ENCODE data around the gene FOXJ2.
A peak's percentile ranks its signal among the peaks of the same experiment; 100 is the strongest.
"Not testable (repeated sequence)": the region's sequence is repeated elsewhere in the genome, so short reads cannot be mapped to it uniquely, and the experiment has no call there.

Gene FOXJ2

DNA sequence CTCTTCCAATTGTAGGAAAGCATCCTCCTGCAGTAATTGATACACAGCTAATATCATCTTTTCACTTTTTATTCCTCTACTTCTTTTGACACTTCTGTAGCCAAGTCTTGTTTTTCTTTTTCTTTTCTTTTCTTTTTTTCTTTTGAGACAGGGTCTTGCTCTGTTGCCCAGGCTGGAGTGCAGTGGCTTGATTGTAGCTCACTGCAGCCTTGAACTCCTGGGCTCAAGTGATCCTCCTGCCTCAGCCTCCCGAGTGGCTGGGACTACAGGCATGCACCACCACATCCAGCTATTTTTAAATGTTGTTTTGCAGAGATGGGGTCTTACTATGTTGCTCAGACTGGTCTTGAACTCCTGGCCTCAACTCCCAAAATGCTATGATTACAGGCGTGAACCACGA is 39.3 kb downstream of the FOXJ2 start:
- DNase-seq, result not testable (repeated sequence)

GRCh38 chr12:8075935-8076334 is 43.4 kb downstream of the FOXJ2 start:
- no peak for DNase-seq

GRCh38 chr12:8076366-8076765 is 43.9 kb downstream of the FOXJ2 start:
- no peak for DNase-seq

- peak; percentile 34 for DNase-seq
Observed at GRCh38 chr12:8077207-8077606, 44.7 kb downstream of the FOXJ2 start.

DNA sequence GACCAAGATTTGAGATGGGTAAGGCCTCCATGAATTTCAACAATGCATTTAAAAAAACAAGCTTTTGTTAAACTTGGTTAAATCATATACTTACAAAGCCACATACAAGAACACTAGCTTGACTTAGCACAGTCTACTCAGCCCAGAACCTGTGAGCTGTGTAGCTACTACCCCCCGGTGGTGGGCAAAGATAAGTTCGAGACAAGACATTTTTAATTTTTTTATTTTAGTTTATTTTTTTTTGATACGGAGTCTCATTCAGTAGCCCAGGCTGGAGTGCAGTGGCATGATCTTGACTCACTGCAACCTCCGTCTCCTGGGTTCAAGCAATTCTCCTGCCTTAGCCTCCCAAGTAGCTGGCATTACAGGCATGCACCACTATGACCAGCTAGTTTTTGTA is 45.9 kb downstream of the FOXJ2 start:
- DNase-seq, result peak; percentile 22

DNA sequence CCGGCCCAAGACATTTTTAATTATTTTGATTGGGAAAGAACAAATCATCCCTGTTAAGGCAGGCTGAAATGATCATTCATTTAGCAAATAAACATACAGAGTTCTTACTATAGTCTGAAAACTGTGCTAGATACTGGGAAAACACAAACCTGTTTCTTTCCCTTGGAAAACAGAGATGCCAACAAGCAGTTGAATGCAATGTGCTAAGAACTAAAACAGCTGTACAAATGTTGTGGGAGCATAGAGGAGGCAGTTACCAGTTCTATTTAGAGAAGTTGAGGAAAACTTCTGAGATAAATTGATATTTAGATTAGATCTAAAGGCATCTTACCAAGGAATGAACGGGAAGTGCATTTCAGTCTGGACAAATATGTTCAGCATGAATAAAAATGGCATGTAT is 46.4 kb downstream of the FOXJ2 start:
- DNase-seq, result no peak

GRCh38 chr12:8080120-8080519 is 47.6 kb downstream of the FOXJ2 start:
- no peak for DNase-seq

GRCh38 chr12:8081251-8081920 is 48.9 kb downstream of the FOXJ2 start:
- no peak for DNase-seq

GRCh38 chr12:8082808-8083100 is 50.2 kb downstream of the FOXJ2 start:
- no peak for DNase-seq

- DNase-seq, result not testable (repeated sequence)
Observed at GRCh38 chr12:8084351-8084750, 51.8 kb downstream of the FOXJ2 start.

- no peak for DNase-seq
Observed at GRCh38 chr12:8087666-8088065, 55.1 kb downstream of the FOXJ2 start.

GRCh38 chr12:8088574-8088973 is 56.1 kb downstream of the FOXJ2 start:
- DNase-seq, result no peak

DNA sequence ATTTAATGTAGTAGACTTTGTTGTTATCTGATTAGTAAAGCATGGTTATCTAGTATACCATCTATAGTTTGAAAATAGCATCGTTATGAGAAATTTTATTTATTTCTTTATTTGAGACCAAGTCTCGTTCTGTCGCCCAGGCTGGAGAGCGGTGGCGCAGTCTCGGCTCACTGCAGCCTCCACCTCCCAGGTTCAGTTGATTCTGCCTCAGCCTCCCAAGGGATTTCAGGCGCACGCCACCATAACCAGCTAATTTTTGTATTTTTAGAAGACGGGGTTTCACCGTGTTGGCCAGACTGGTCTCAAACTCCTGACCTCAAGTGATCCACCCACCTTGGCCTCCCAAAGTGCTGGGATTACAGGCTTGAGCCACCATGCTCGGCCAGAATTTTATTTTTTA is 56.8 kb downstream of the FOXJ2 start:
- not testable (repeated sequence) for DNase-seq

DNA sequence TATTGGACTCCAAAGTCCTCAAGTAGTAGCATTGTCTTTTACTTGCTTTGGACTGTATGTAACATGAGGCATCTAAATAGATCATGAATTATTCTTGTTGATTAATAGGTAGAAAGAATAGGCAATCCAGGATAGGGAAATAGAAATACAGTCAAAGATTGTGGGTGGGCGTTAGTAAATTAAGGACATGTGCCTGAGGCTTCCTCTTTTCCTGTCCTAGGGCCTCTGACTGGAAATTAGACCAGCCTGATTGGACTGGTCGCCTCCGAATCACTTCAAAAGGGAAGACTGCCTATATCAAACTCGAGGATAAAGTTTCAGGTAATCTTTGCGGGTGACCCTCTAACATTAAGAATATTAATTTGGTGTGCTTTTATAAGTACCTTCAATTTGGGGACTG is 57.2 kb downstream of the FOXJ2 start:
- no peak for DNase-seq

- no peak for DNase-seq
Observed at GRCh38 chr12:8093291-8093690, 60.8 kb downstream of the FOXJ2 start.

GRCh38 chr12:8096281-8096915 is 63.9 kb downstream of the FOXJ2 start:
- no peak for DNase-seq

GRCh38 chr12:8099235-8099634 is 66.7 kb downstream of the FOXJ2 start:
- DNase-seq, result no peak
